K562 (cell line): ENCODE measurements around the gene PLEK2. TPM values are rescaled to one million over a fixed set of nuclear protein-coding genes. Genes with fewer than 3 reads are reported as not detected.

Source experiments
- ATAC-seq: fragments of 200-7000 bp; cut with Tn5 transposase; 3 replicates; pipeline ENCODE4 v1.9.1; 2020; ENCODE audit warnings: moderate library complexity
- BruUV-seq: library from RNA; stranded (reverse); fragments of 400-500 nt; replicated peaks from 2 replicates; lab custom pipeline; 2021; lab: Mats Ljungman, UMichigan
- CTCF ChIA-PET: fragments of 300-600 bp; formaldehyde crosslinking; extraction: SDS; loops from one replicate; lab custom pipeline; 2021; ENCODE audit warnings: low intra/inter-chr PET ratio; lab: Yijun Ruan, JAX
- POLR2A ChIA-PET: fragments of 300-600, 350-650 bp; sonication (Branson Sonifier 250); formaldehyde crosslinking; extraction: SDS; loops from one replicate; lab custom pipeline; 2021; ENCODE audit warnings: antibody characterized with exemption, inconsistent platforms; lab: Yijun Ruan, JAX
- DNase-seq, 4 experiments: peaks; one replicate each; pipeline versions ENCODE4 v3.0.0 to v3.0.0-alpha.2; 2011 to 2018; ENCODE audit warnings: low spot score in 3 of 4, mixed read lengths in 3 of 4; ENCODE audit errors: extremely low read depth in 1 of 4
- FAIRE-seq: peaks from 2 replicates; lab custom pipeline; 2011; peaks lifted over from hg19 to GRCh38; lab: Jason Lieb, UNC
- H2AFZ ChIP-seq: 2 replicates; pipeline ENCODE4 v1.6.0; 2011; ENCODE audit warnings: low read depth, low read length, control low read depth, inconsistent platforms
- H3K27ac ChIP-seq: fragments of 200-600 bp; 3 replicates; pipeline ENCODE4 v1.8.0; 2011; ENCODE audit warnings: low read depth, mild to moderate bottlenecking, control low read depth, inconsistent platforms, low read length, moderate library complexity, mixed read lengths; ENCODE audit errors: extremely low read depth
- H3K27me3 ChIP-seq, 2 experiments: fragments of 300-600 bp in 1 of 2; 2 replicates in 1 of 2; 3 replicates in 1 of 2; pipeline versions ENCODE4 v1.6.0 to v1.8.0; 2011; ENCODE audit warnings: inconsistent platforms in 2 of 2, low read length in 2 of 2, mild to moderate bottlenecking in 1 of 2, mixed read lengths in 1 of 2, moderate library complexity in 1 of 2; ENCODE audit not compliant: control insufficient read depth in 2 of 2, insufficient read depth in 2 of 2
- H3K36me3 ChIP-seq: fragments of 300-600 bp; 3 replicates; pipeline ENCODE4 v1.8.0; 2011; ENCODE audit warnings: mild to moderate bottlenecking, low read length, inconsistent platforms; ENCODE audit not compliant: control insufficient read depth, insufficient read depth
- H3K4me1 ChIP-seq, 2 experiments: fragments of 200-600 bp in 1 of 2; replicated peaks in 1 of 2; 2 replicates in 1 of 2; 3 replicates in 1 of 2; pipeline versions ENCODE4 v1.5.1 to v1.8.0; 2011; ENCODE audit warnings: inconsistent platforms in 2 of 2, low read length in 2 of 2, mild to moderate bottlenecking in 1 of 2, mixed read lengths in 1 of 2, moderate library complexity in 1 of 2; ENCODE audit not compliant: control insufficient read depth in 2 of 2, insufficient read depth in 2 of 2
- H3K4me2 ChIP-seq: 2 replicates; pipeline ENCODE4 v1.6.1; 2011; ENCODE audit warnings: low read length, control low read depth, inconsistent platforms, mixed read lengths; ENCODE audit not compliant: insufficient read depth
- H3K4me3 ChIP-seq: fragments of 200-600 bp; sonication (generic), shearing (Covaris generic); 2 replicates; pipeline ENCODE4 v1.5.1; 2016; ENCODE audit warnings: control low read depth, inconsistent platforms
- H3K79me2 ChIP-seq: fragments of 200-600 bp; 3 replicates; pipeline ENCODE4 v1.8.0; 2011; ENCODE audit warnings: low read length, inconsistent platforms; ENCODE audit not compliant: control insufficient read depth, insufficient read depth
- H3K9ac ChIP-seq, 2 experiments: 2 replicates each; pipeline versions ENCODE4 v1.6.0 to v1.6.1; 2011; ENCODE audit warnings: low read depth in 2 of 2, low read length in 2 of 2, control low read depth in 1 of 2, inconsistent platforms in 1 of 2, mild to moderate bottlenecking in 1 of 2, mixed read lengths in 1 of 2; ENCODE audit not compliant: insufficient read depth in 1 of 2
- H3K9me1 ChIP-seq: one replicate; pipeline ENCODE4 v1.6.0; 2011; ENCODE audit warnings: inconsistent platforms, mild to moderate bottlenecking, low read length, moderate library complexity; ENCODE audit not compliant: control insufficient read depth, insufficient read depth
- H3K9me3 ChIP-seq: replicated peaks from 2 replicates; pipeline ENCODE4 v1.5.1; 2011; ENCODE audit warnings: low read depth, low read length, inconsistent platforms; ENCODE audit not compliant: control insufficient read depth, insufficient read depth
- H4K20me1 ChIP-seq: replicated peaks from 2 replicates; pipeline ENCODE4 v1.6.1; 2011; ENCODE audit warnings: low read length, inconsistent platforms, mixed read lengths; ENCODE audit not compliant: control insufficient read depth, insufficient read depth
- BACH1 ChIP-seq: fragments of 200-800 bp; sonication (Bioruptor generic); IDR thresholded peaks from 2 replicates; pipeline ENCODE4 v1.6.1; 2016; ENCODE audit warnings: missing genetic modification characterization, missing compliant biosample characterization
- CBFB ChIP-seq: sonication (generic); formaldehyde crosslinking; IDR thresholded peaks from 2 replicates; pipeline ENCODE4 v1.4.0; 2020; ENCODE audit warnings: mild to moderate bottlenecking, missing genetic modification reagents
- KDM4B ChIP-seq, 2 experiments: fragments of 450-650 bp in 1 of 2; sonication (generic) in 1 of 2; IDR thresholded peaks; 2 replicates each; pipeline ENCODE4 v1.6.1; 2016 to 2017; ENCODE audit warnings: borderline replicate concordance in 2 of 2, antibody characterized with exemption in 1 of 2, low read depth in 1 of 2, mild to moderate bottlenecking in 1 of 2
- ZC3H11A ChIP-seq: IDR thresholded peaks from 2 replicates; pipeline ENCODE4 v1.6.1; 2012; ENCODE audit warnings: low read depth, low read length, improper control_type of control experiment
- ZNF282 ChIP-seq: sonication (generic); formaldehyde crosslinking; IDR thresholded peaks from 2 replicates; pipeline ENCODE4 v1.8.1; 2023; ENCODE audit warnings: missing genetic modification reagents
- ZNF589 ChIP-seq: fragments of 200-800 bp; sonication (Bioruptor generic); IDR thresholded peaks from 2 replicates; pipeline ENCODE4 v1.6.1; 2016; ENCODE audit warnings: low read depth, missing genetic modification characterization, missing compliant biosample characterization
- WGBS: fragments of 100-300 bp; shearing (Covaris generic); methylation state at CpG from one replicate; pipeline ENCODE4 v1.1.6; 2016; ENCODE audit warnings: low coverage, mixed read lengths; ENCODE audit not compliant: insufficient coverage; ENCODE audit errors: missing lambda C conversion rate; 5-methylcytosine and 5-hydroxymethylcytosine counted together
- in situ Hi-C: fragments of 300-500 bp; cut with MboI; formaldehyde crosslinking; loops from 4 replicates; pipeline ENCODE4 v1.15.0; 2018; ENCODE audit warnings: inconsistent platforms, mixed read lengths
- intact Hi-C: fragments of 100-400 bp; cut with micrococcal nuclease; formaldehyde crosslinking; loops from 2 replicates; pipeline ENCODE4 v1.14.2; 2022
- polyA plus RNA-seq, 8 experiments: library from polyadenylated mRNA; depleted of rRNA in 4 of 8; stranded (reverse) in 5 of 8; unstranded in 3 of 8; fragments of >200 nt; fragmentation: Nextera tagmentation in 2 of 8; fragmentation: Illumina TruSeq in 1 of 8; extraction: Ambion mirVana in 2 of 8; extraction: Trizol in 1 of 8; gene quantifications; 2 replicates each; pipeline versions ENCODE4 v1.2.1 to v1.2.3, GENCODE V29; 2011 to 2014; ENCODE audit warnings: inconsistent platforms in 1 of 8, missing spikeins in 1 of 8
- total RNA-seq, 7 experiments: library from RNA; depleted of rRNA in 6 of 7; stranded (reverse); fragments of >200 nt in 6 of 7; fragmentation: Illumina TruSeq in 2 of 7; extraction: Trizol in 2 of 7; gene quantifications; 2 replicates each; pipeline versions ENCODE4 v1.2.1 to v1.2.3, GENCODE V29; 2011 to 2021; ENCODE audit warnings: low replicate concordance in 1 of 7
- TF ChIP-seq, protein P1 (sequence below): IDR thresholded peaks from 2 replicates; pipeline ENCODE4 v1.6.1; 2012; ENCODE audit warnings: low read depth, low read length, improper control_type of control experiment, borderline replicate concordance
- TF ChIP-seq, protein P2 (sequence below): IDR thresholded peaks from 2 replicates; pipeline ENCODE4 v1.6.1; 2014; ENCODE audit warnings: antibody characterized with exemption

PLEK2 gene
- total and polyA plus RNA-seq, 9 of the 15 experiments (the other 6 are each of a cell fraction or from before 2014, with no cell fraction given): not detected

GRCh38 chr14:67395086-67395875, 16.7 kb downstream of the PLEK2 start:
- Histone ChIP-seq H3K4me3 (no peak overlapping the region), H3K79me2 (no peaks in the 10 kb centered on the region), H3K4me2 (no peak overlapping the region), H3K4me1 (peaks cover 14 to 20% of the 10 kb centered on the region in 2 experiments; a peak in 4 of 5 replicates), H3K9ac (peak overlapping the region in 1 of 2 experiments; percentile 52; a peak in 1 of 4 replicates), H3K27me3 (no peaks in the 10 kb centered on the region), H3K9me3 (no peaks in the 10 kb centered on the region), H3K27ac (no peak overlapping the region), H3K36me3 (no peaks in the 10 kb centered on the region), H4K20me1 (no peaks in the 10 kb centered on the region), H2AFZ (no peak overlapping the region), H3K9me1 (no peaks in the 10 kb centered on the region)
- FAIRE-seq (no peak), ATAC-seq (peak; percentile 32; the same call in 2 of the 3 replicates), DNase-seq (no peak)
- in situ Hi-C loops: no loop called here
- BruUV-seq: no TSS peak
- TF ChIP-seq KDM4B (IDR thresholded peaks at IDR 0.05; ENCODE audit: borderline replicate concordance in 2 of 2, low read depth in 1 of 2) (no peak), ZC3H11A (no peak)
- POLR2A ChIA-PET: interaction anchor here (0.7 to 0.9 kb wide), 2 partner anchors 9 to 25 kb away, joined by 4 to 5 read pairs; no protein-coding TSS in a partner anchor
- 58% methylated on average over 15 of the region's 16 CpGs for WGBS
- CTCF ChIA-PET: no interaction called here
- intact Hi-C loops: no loop called here

GRCh38 chr14:67393689-67394088, 18.3 kb downstream of the PLEK2 start:
- H3K79me2 ChIP-seq: no peaks in the 10 kb centered on the region
- BruUV-seq: no TSS peak
- ATAC-seq (no peak), FAIRE-seq (no peak), DNase-seq (no peak)
- H3K4me3 ChIP-seq: no peak overlapping the region
- H3K4me1 ChIP-seq: peaks cover 18 to 21% of the 10 kb centered on the region in 2 experiments; a peak in 4 of 5 replicates
- no peaks in the 10 kb centered on the region for H4K20me1 ChIP-seq
- no peaks in the 10 kb centered on the region for H3K9me1 ChIP-seq
- H3K4me2 ChIP-seq: no peak overlapping the region
- POLR2A ChIA-PET: no interaction called here
- no peaks in the 10 kb centered on the region for H3K36me3 ChIP-seq
- no peaks in the 10 kb centered on the region for H3K27me3 ChIP-seq
- no peaks in the 10 kb centered on the region for H3K9me3 ChIP-seq
- intact Hi-C loops (no loop called here), in situ Hi-C loops (no loop called here)
- no peak overlapping the region for H3K9ac ChIP-seq
- CTCF ChIA-PET: no interaction called here
- H3K27ac ChIP-seq: no peak overlapping the region
- WGBS: 17% methylated on average over 4 of the region's 6 CpGs
- H2AFZ ChIP-seq: no peak overlapping the region
- no peak for TF ChIP-seq ZNF589
- TF ChIP-seq, protein P1, sequence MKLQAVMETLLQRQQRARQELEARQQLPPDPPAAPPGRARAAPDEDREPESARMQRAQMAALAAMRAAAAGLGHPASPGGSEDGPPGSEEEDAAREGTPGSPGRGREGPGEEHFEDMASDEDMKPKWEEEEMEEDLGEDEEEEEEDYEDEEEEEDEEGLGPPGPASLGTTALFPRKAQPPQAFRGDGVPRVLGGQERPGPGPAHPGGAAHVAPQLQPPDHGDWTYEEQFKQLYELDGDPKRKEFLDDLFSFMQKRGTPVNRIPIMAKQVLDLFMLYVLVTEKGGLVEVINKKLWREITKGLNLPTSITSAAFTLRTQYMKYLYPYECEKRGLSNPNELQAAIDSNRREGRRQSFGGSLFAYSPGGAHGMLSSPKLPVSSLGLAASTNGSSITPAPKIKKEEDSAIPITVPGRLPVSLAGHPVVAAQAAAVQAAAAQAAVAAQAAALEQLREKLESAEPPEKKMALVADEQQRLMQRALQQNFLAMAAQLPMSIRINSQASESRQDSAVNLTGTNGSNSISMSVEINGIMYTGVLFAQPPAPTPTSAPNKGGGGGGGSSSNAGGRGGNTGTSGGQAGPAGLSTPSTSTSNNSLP: no peak
- TF ChIP-seq BACH1: no peak
- no peak for TF ChIP-seq ZNF282
- no peak for TF ChIP-seq CBFB (CRISPR knock-in tag)
- TF ChIP-seq, protein P2, sequence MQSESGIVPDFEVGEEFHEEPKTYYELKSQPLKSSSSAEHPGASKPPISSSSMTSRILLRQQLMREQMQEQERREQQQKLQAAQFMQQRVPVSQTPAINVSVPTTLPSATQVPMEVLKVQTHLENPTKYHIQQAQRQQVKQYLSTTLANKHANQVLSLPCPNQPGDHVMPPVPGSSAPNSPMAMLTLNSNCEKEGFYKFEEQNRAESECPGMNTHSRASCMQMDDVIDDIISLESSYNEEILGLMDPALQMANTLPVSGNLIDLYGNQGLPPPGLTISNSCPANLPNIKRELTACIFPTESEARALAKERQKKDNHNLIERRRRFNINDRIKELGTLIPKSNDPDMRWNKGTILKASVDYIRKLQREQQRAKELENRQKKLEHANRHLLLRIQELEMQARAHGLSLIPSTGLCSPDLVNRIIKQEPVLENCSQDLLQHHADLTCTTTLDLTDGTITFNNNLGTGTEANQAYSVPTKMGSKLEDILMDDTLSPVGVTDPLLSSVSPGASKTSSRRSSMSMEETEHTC: no peak
